ENCODE measurements around the gene MMD.
"Not testable (repeated sequence)": the region's sequence is repeated elsewhere in the genome, so short reads cannot be mapped to it uniquely, and the experiment has no call there.

Gene MMD

GRCh38 chr17:55443904-55444303 lies 22.3 kb upstream of the MMD start:
- no peak for DNase-seq

GRCh38 chr17:55442953-55443683 lies 21.5 kb upstream of the MMD start:
- DNase-seq = no peak

GRCh38 chr17:55442462-55442861 lies 20.8 kb upstream of the MMD start:
- no peak for DNase-seq

GRCh38 chr17:55441544-55441943 lies 19.9 kb upstream of the MMD start:
- DNase-seq = no peak

- no peak for DNase-seq
Observed at GRCh38 chr17:55440391-55440790, 18.8 kb upstream of the MMD start.

GRCh38 chr17:55437159-55437605 lies 15.5 kb upstream of the MMD start:
- no peak for DNase-seq

- no peak for DNase-seq
Observed at GRCh38 chr17:55436224-55437158, 14.9 kb upstream of the MMD start.

- DNase-seq = no peak
Observed at GRCh38 chr17:55435408-55435807, 13.8 kb upstream of the MMD start.

- DNase-seq = no peak
Observed at GRCh38 chr17:55434721-55435120, 13.1 kb upstream of the MMD start.

- DNase-seq = no peak
Observed at GRCh38 chr17:55433629-55434422, 12.2 kb upstream of the MMD start.

- no peak for DNase-seq
Observed at GRCh38 chr17:55433029-55433628, 11.5 kb upstream of the MMD start.

- DNase-seq = no peak
Observed at GRCh38 chr17:55432358-55433028, 10.9 kb upstream of the MMD start.

GRCh38 chr17:55431914-55432313 lies 10.3 kb upstream of the MMD start:
- not testable (repeated sequence) for DNase-seq

- no peak for DNase-seq
Observed at GRCh38 chr17:55430541-55431288, 9.1 kb upstream of the MMD start.

- DNase-seq = no peak
Observed at GRCh38 chr17:55427587-55427882, 5.9 kb upstream of the MMD start.

GRCh38 chr17:55426851-55427586 lies 5.4 kb upstream of the MMD start:
- no peak for DNase-seq

- no peak for DNase-seq
Observed at GRCh38 chr17:55424893-55425540, 3.4 kb upstream of the MMD start.

- no peak for DNase-seq
Observed at GRCh38 chr17:55423535-55423934, 1.9 kb upstream of the MMD start.

GRCh38 chr17:55422828-55423164 lies 1.2 kb upstream of the MMD start:
- DNase-seq = not testable (repeated sequence)

- DNase-seq = peak; percentile 30 to 41
Observed at GRCh38 chr17:55420776-55421178, 858 bp downstream of the MMD start.

All from activated CD4-positive, alpha-beta T cell treated with anti-CD3 and anti-CD28 coated beads for 4 hours (primary cell).